GM10248 (cell line): ENCODE measurements around the gene MOXD1.

Experiments
- CTCF ChIA-PET: fragments of 300-600 bp; sonication (Branson Sonifier 250); formaldehyde crosslinking; extraction: SDS; loops from one replicate; lab custom pipeline; 2021; ENCODE audit warnings: antibody characterized with exemption; lab: Yijun Ruan, JAX
- POLR2A ChIA-PET: fragments of 350-650 bp; sonication (Branson Sonifier 250); formaldehyde crosslinking; extraction: SDS; loops from one replicate; lab custom pipeline; 2020; ENCODE audit warnings: antibody characterized with exemption; lab: Yijun Ruan, JAX
- DNase-seq: peaks from one replicate; pipeline ENCODE4 v3.0.0; 2012; ENCODE audit errors: extremely low spot score
- TF ChIP-seq, protein P1 (sequence below): IDR thresholded peaks from 2 replicates; pipeline ENCODE4 v1.5.1; 2012; ENCODE audit warnings: mild to moderate bottlenecking, low read depth; ENCODE audit errors: extremely low read depth, missing control alignments, control extremely low read depth

Gene MOXD1

DNA sequence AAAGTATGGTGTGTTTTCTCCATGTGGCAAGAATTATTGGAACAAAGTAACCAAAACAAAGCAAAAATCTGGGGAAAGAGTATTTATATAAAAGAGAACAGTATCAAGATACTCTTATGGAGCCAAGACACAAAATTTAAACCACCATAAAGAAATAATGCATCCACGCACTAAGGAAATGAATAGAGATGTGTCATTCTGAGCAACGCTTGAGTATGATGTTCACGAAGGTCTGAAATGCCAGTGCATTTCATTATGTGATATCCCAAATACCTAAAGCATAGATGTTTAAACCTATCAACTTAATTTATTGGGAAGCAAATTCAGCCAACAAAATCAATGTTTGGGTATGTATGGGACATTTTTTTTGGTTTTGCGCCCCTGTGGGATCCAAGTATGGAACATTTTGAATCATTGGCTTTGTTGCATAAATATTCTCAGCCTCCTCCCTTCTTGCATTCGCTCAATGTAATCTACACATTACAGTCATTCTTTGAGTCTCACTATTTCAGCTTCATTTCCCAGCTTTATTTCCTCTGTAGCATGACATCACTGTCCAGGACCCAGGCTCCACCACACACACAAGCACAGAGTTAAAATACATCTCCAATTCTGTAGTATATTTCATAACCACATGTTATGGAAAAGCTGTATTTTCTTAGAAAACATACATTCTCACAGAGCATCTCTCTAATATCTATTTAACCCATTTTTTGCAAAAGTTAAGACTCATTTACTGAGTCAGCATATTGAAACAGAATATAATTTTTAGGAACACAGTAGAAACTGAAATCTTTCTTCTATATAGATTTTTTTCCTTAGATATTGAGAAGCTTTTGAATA is 11.6 kb upstream of the MOXD1 start:
- POLR2A ChIA-PET = no interaction called here
- DNase-seq = no peak
- TF ChIP-seq, protein P1, sequence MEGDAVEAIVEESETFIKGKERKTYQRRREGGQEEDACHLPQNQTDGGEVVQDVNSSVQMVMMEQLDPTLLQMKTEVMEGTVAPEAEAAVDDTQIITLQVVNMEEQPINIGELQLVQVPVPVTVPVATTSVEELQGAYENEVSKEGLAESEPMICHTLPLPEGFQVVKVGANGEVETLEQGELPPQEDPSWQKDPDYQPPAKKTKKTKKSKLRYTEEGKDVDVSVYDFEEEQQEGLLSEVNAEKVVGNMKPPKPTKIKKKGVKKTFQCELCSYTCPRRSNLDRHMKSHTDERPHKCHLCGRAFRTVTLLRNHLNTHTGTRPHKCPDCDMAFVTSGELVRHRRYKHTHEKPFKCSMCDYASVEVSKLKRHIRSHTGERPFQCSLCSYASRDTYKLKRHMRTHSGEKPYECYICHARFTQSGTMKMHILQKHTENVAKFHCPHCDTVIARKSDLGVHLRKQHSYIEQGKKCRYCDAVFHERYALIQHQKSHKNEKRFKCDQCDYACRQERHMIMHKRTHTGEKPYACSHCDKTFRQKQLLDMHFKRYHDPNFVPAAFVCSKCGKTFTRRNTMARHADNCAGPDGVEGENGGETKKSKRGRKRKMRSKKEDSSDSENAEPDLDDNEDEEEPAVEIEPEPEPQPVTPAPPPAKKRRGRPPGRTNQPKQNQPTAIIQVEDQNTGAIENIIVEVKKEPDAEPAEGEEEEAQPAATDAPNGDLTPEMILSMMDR = no peak
- CTCF ChIA-PET = interaction anchor here (1.3 kb wide), 1 partner anchor 77 kb away, joined by 3 read pairs; no protein-coding TSS in a partner anchor

DNA sequence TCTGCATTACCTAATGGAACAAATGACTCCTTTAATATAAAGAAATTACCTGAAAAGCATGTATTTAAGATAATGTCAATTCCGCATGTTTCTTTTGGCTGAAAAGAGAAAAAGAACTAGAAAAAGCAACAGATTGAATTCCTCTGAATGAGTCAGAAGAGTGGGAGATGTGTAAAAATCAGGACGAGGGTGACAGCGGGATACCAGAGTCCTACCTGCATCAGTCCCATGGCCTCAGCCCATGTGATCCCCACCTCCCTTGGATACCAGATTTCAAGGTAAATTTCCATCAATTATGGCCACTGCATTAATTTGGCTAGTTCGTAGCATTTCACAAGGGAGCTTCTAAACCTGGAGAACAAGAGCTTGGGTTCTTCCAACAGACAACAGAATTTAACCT is 10.0 kb upstream of the MOXD1 start:
- POLR2A ChIA-PET = no interaction called here
- CTCF ChIA-PET = no interaction called here

DNA sequence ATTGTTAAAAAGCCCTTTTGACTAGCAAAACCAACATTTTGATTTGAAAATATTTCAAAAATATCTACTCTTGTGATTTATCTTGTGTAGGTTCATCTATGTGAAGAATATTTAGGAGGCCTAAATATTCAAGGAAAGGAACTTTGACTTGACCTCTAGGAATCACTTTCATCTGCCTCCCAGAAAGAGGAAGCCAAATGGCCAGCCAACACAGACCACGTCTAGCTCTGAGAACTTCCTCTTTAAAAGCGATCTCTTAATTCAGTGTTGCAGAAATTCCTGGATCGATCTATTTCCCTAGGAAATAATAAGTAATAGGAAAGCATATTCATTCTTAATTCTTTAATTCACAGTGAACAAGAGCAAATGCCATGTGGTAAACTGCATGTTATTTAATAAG is 9.6 kb upstream of the MOXD1 start:
- ChIA-PET POLR2A (no interaction called here), CTCF (no interaction called here)
- TF ChIP-seq, protein P1 = no peak
- no peak for DNase-seq

More for the DNA sequence above, 10.0 kb upstream of the MOXD1 start:
- TF ChIP-seq, protein P1 = no peak
- no peak for DNase-seq

DNA sequence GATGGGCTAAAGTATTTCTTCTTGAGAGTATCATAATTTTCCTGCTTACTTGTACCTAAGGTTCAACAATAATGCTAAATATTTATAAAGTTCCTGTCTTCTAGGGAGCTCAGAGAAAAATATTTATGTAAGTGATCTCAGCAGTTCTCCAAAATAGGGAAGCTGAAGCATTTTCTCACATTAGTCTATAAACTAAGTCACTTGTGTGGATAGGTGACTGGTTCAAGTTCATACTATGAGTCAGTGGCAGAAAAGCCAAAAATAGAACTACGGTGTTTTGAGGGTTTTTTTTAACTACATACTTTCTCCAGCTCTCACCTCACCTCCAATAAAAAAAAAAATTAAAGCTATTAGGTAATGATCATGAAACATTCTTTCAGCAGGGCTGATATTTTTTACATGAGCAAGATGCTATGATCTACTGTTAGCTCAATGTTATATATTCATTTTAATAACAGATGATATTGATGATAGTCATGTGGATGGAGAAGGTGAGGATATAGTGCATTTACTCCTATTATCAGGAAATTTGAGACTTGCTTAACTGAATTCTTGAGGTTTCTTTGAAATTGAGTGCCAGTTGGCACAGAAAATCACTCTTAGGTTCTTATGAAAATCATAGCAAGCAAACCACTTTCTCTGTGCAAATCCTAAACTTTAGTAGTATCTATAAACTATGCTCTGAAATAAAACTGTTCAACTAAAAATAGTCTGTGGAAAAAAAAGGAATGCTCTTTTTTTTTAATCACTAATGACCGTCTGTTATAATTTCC is 4.1 kb upstream of the MOXD1 start:
- peak; percentile 33 for DNase-seq
- ChIA-PET POLR2A (interaction anchor here (0.7 kb wide), 1 partner anchor 15 kb away, joined by 3 read pairs; no protein-coding TSS in a partner anchor), CTCF (interaction anchor here (0.9 to 1.3 kb wide), 5 partner anchors 14 to 126 kb away, joined by 3 to 5 read pairs (median 4); no protein-coding TSS in a partner anchor)
- TF ChIP-seq, protein P1 = no peak

DNA sequence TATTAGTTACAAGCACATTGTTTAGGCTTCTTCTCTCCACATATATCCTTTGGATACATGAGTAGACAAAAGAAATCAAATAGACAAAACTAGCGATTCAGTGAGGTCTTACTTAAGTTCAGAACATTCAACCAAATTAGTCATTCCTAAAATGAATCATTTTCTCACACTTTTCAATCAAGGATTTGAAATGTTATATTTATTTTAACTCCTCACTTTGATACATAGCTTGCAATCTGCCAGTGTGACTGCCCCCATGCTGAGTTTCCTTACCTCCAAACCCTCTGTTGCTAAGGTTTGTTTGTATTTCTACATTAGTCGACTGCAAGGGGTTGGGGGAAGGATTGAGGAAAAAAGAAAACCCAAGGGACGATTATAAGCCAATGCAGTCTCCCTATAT is 3.5 kb upstream of the MOXD1 start:
- POLR2A ChIA-PET = interaction anchor here (0.7 kb wide), 1 partner anchor 15 kb away, joined by 3 read pairs; no protein-coding TSS in a partner anchor
- TF ChIP-seq, protein P1 = no peak
- CTCF ChIA-PET = interaction anchor here (0.9 to 1.3 kb wide), 4 partner anchors 15 to 125 kb away, joined by 3 to 5 read pairs (median 4); no protein-coding TSS in a partner anchor
- DNase-seq = no peak

DNA sequence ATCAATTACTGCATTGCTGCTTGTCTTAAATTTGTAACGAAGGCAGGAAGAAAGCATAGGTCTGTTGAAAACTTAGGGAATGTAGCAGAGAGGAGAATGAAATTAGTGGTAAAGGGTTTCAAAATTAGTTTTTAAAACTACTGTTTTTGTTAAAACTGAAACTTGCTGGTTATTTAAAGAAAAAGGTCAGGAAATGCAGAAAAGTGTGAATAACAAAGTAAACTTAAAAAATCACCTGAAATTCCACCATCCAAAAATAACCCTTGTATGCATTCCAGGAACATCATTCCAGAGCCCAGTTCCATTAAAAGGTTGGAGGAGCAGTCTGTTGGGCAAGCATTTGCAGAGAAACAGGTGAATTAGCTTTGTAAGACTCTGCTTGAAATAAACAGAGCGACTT is 3.1 kb upstream of the MOXD1 start:
- no peak for DNase-seq
- ChIA-PET POLR2A (no interaction called here), CTCF (interaction anchor here (1.1 to 1.3 kb wide), 2 partner anchors 53 to 61 kb away, joined by 3 to 5 read pairs; no protein-coding TSS in a partner anchor)
- TF ChIP-seq, protein P1 = no peak
